ENCODE data around the gene RPRD1A.
A peak's percentile ranks its signal among the peaks of the same experiment; 100 is the strongest.
"Not testable (repeated sequence)": the region's sequence is repeated elsewhere in the genome, so short reads cannot be mapped to it uniquely, and the experiment has no call there.

Gene RPRD1A

GRCh38 chr18:36067055-36067957 is at the start of gene RPRD1A:
TSS of gene RPRD1A (minus strand) at chr18:36067559. CDS start at chr18:36067404, 155 bp downstream.
- DNase-seq: peak; percentile 96

- DNase-seq: not testable (repeated sequence)
These were observed 49.4 kb upstream of the RPRD1A start for GRCh38 chr18:36116771-36117170.

- no peak for DNase-seq
These were observed 47.4 kb upstream of the RPRD1A start for GRCh38 chr18:36114738-36115137.

GRCh38 chr18:36114251-36114650 is 46.9 kb upstream of the RPRD1A start:
- DNase-seq: no peak

- DNase-seq: no peak
These were observed 44.9 kb upstream of the RPRD1A start for GRCh38 chr18:36112302-36112701.

GRCh38 chr18:36109737-36110136 is 42.4 kb upstream of the RPRD1A start:
- DNase-seq: no peak

GRCh38 chr18:36108601-36109000 is 41.2 kb upstream of the RPRD1A start:
- no peak for DNase-seq

- peak; percentile 57 for DNase-seq
These were observed 40.8 kb upstream of the RPRD1A start for GRCh38 chr18:36108196-36108595.

- peak; percentile 42 for DNase-seq
These were observed 40.1 kb upstream of the RPRD1A start for GRCh38 chr18:36107477-36107876.

- DNase-seq: no peak
These were observed 37.4 kb upstream of the RPRD1A start for GRCh38 chr18:36104749-36105148.

GRCh38 chr18:36101943-36102342 is 34.6 kb upstream of the RPRD1A start:
- DNase-seq: no peak

GRCh38 chr18:36099311-36099710 is 32.0 kb upstream of the RPRD1A start:
- DNase-seq: no peak

- no peak for DNase-seq
These were observed 29.6 kb upstream of the RPRD1A start for GRCh38 chr18:36096955-36097354.

GRCh38 chr18:36095936-36096519 is 28.7 kb upstream of the RPRD1A start:
- DNase-seq: peak; percentile 69

GRCh38 chr18:36094431-36094830 is 27.1 kb upstream of the RPRD1A start:
- DNase-seq: no peak

- not testable (repeated sequence) for DNase-seq
These were observed 24.8 kb upstream of the RPRD1A start for GRCh38 chr18:36092116-36092515.

- DNase-seq: no peak
These were observed 21.6 kb upstream of the RPRD1A start for GRCh38 chr18:36089001-36089400.

- no peak for DNase-seq
These were observed 20.9 kb upstream of the RPRD1A start for GRCh38 chr18:36088256-36088655.

GRCh38 chr18:36086186-36086585 is 18.8 kb upstream of the RPRD1A start:
- no peak for DNase-seq

GRCh38 chr18:36085195-36085594 is 17.8 kb upstream of the RPRD1A start:
- DNase-seq: no peak

GRCh38 chr18:36083729-36084128 is 16.4 kb upstream of the RPRD1A start:
- no peak for DNase-seq

- DNase-seq: not testable (repeated sequence)
These were observed 13.8 kb upstream of the RPRD1A start for GRCh38 chr18:36081118-36081517.

- no peak for DNase-seq
These were observed 11.6 kb upstream of the RPRD1A start for GRCh38 chr18:36078751-36079529.
